ENCODE results near the gene ANKS1B. TPM values are rescaled to one million over a fixed set of nuclear protein-coding genes. Genes with fewer than 3 reads are reported as not detected.

Gene ANKS1B
- total and polyA plus RNA-seq, 2 of the 4 experiments (the other 2 are of a cell fraction), result 0.17 to 0.18 TPM

GRCh38 chr12:99302874-99303273, 681.9 kb downstream of the ANKS1B start:
- BruUV-seq (replicated peaks), result no TSS peak
- whole genome bisulfite sequencing, 2 experiments (ENCODE audit: extremely low coverage in 2 of 2, insufficient read length in 1 of 2), result no CpG with 5 or more reads among the region's 2 CpGs
- in situ Hi-C loops (cut with MboI; ENCODE audit: low sequenced_read_pairs) (no loop called here), intact Hi-C loops (cut with micrococcal nuclease) (no loop called here), dilution Hi-C loops (cut with HindIII; ENCODE audit: low sequenced_read_pairs, unreplicated experiment) (no loop called here)
- Histone ChIP-seq H3K4me3 (ENCODE audit: insufficient read depth, low read depth, low read length) (no peak overlapping the region), H3K9me3 (ENCODE audit: control insufficient read depth, insufficient read depth, low read length) (peaks cover 2% of the 10 kb centered on the region; the same call in 1 of the 2 replicates), H2BK20ac (ENCODE audit: low read depth, low read length) (no peak overlapping the region), H3K27ac (ENCODE audit: insufficient read depth, low read length) (no peak overlapping the region), H3K4me1 (ENCODE audit: control insufficient read depth, insufficient read depth, low read length) (no peaks in the 10 kb centered on the region), H3K9me1 (ENCODE audit: insufficient read depth, low read length) (no peaks in the 10 kb centered on the region), H3K4ac (ENCODE audit: low read depth, low read length) (no peak overlapping the region), H2AFZ (replicated peaks; ENCODE audit: low read length, poor library complexity) (no peak overlapping the region), H2BK5ac (ENCODE audit: low read depth, low read length, poor library complexity, severe bottlenecking) (no peak overlapping the region), H4K8ac (ENCODE audit: low read depth in 2 of 2, low read length in 2 of 2) (no peak overlapping the region), H3K4me2 (ENCODE audit: low read depth, low read length) (no peak overlapping the region), H3K36me3 (ENCODE audit: control insufficient read depth, insufficient read depth, low read length) (no peaks in the 10 kb centered on the region), H4K20me1 (ENCODE audit: insufficient read depth, low read length) (no peaks in the 10 kb centered on the region), H2AK5ac (ENCODE audit: low read depth, low read length) (no peak overlapping the region), H2BK120ac (ENCODE audit: low read depth, low read length) (no peak overlapping the region), H3K14ac (replicated peaks; ENCODE audit: low read depth, low read length) (no peak overlapping the region), H3K9ac (ENCODE audit: low read depth, low read length) (no peak overlapping the region), H3K79me1 (ENCODE audit: low read depth in 1 of 2, low read length in 2 of 2) (no peaks in the 10 kb centered on the region), H2AK9ac (replicated peaks; ENCODE audit: low read depth, low read length, poor library complexity) (no peak overlapping the region), H3K18ac (ENCODE audit: low read depth, low read length) (no peak overlapping the region), H3K23ac (ENCODE audit: low read depth, low read length) (no peak overlapping the region), H3K56ac (ENCODE audit: extremely low read depth, insufficient read depth, low read length) (no peak overlapping the region), H4K5ac (ENCODE audit: low read depth, low read length) (no peak overlapping the region), H4K91ac (ENCODE audit: insufficient read depth, low read depth, low read length) (no peak overlapping the region), H3K27me3 (ENCODE audit: control insufficient read depth, insufficient read depth, low read length) (no peaks in the 10 kb centered on the region), H2BK15ac (ENCODE audit: low read depth, low read length) (no peak overlapping the region)
- ATAC-seq (ENCODE audit: low read depth) (no peak), DNase-seq (no peak)
- CTCF ChIA-PET, result no interaction called here
- POLR2A ChIA-PET (ENCODE audit: unreplicated experiment), result no interaction called here
- TF ChIP-seq CEBPB (IDR thresholded peaks at IDR 0.05; ENCODE audit: low read depth, low read length) (no peak), MAZ (IDR thresholded peaks at IDR 0.05; ENCODE audit: borderline replicate concordance, low read depth, low read length) (no peak), POLR2A (IDR thresholded peaks at IDR 0.05; ENCODE audit: low read depth, low read length) (no peak), SMC3 (IDR thresholded peaks at IDR 0.05; ENCODE audit: low read depth, low read length) (no peak), FOS (IDR thresholded peaks at IDR 0.05; ENCODE audit: low read depth, low read length) (no peak), MXI1 (IDR thresholded peaks at IDR 0.05; ENCODE audit: borderline replicate concordance, low read depth, low read length) (no peak), RCOR1 (IDR thresholded peaks at IDR 0.05; ENCODE audit: insufficient replicate concordance, low read length) (no peak), CTCF (conservative IDR thresholded peaks at IDR 0.05; ENCODE audit: low read depth, low read length) (no peak), MAFK (IDR thresholded peaks at IDR 0.05; ENCODE audit: low read depth, low read length) (no peak), NFE2L2 (IDR thresholded peaks at IDR 0.05; ENCODE audit: low read depth, low read length) (no peak), BHLHE40 (IDR thresholded peaks at IDR 0.05; ENCODE audit: low read depth, low read length) (no peak), RFX5 (IDR thresholded peaks at IDR 0.05; ENCODE audit: low read depth, low read length) (no peak), CHD1 (IDR thresholded peaks at IDR 0.05; ENCODE audit: low read depth, low read length) (no peak), ELK1 (IDR thresholded peaks at IDR 0.05; ENCODE audit: borderline replicate concordance, low read depth, low read length) (no peak), RAD21 (IDR thresholded peaks at IDR 0.05; ENCODE audit: low read length) (no peak)
- TF ChIP-seq, protein P1, sequence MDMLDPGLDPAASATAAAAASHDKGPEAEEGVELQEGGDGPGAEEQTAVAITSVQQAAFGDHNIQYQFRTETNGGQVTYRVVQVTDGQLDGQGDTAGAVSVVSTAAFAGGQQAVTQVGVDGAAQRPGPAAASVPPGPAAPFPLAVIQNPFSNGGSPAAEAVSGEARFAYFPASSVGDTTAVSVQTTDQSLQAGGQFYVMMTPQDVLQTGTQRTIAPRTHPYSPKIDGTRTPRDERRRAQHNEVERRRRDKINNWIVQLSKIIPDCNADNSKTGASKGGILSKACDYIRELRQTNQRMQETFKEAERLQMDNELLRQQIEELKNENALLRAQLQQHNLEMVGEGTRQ (IDR thresholded peaks at IDR 0.05; ENCODE audit: low read depth, low read length), result no peak

Data from IMR-90 (cell line).